RWPE2 (cell line): ENCODE results near the gene HAPLN3.
A peak's percentile ranks its signal among the peaks of the same experiment; 100 is the strongest.

Source experiments
- ATAC-seq: fragments of 200-7000 bp; cut with Tn5 transposase; 3 replicates; pipeline ENCODE4 v1.9.1; 2021; ENCODE audit warnings: low read depth
- DNase-seq: peaks from one replicate; pipeline ENCODE4 v3.0.0-alpha.2; 2020; ENCODE audit warnings: low spot score
- H3K27ac ChIP-seq: fragments of 450-650 bp; 2 replicates; pipeline ENCODE4 v1.5.1; 2017; ENCODE audit warnings: mild to moderate bottlenecking; ENCODE audit not compliant: poor library complexity, severe bottlenecking
- H3K27me3 ChIP-seq: fragments of 250-450 bp; sonication (Bioruptor Pico); 2 replicates; pipeline ENCODE4 v1.5.1; 2021; ENCODE audit warnings: mild to moderate bottlenecking, moderate library complexity; ENCODE audit not compliant: insufficient read depth, poor library complexity, severe bottlenecking
- H3K36me3 ChIP-seq: fragments of 250-450 bp; sonication (Bioruptor Pico); 2 replicates; pipeline ENCODE4 v1.5.1; 2020; ENCODE audit warnings: low read depth, mild to moderate bottlenecking, moderate library complexity
- H3K4me1 ChIP-seq: fragments of 250-450 bp; sonication (Bioruptor Pico); 2 replicates; pipeline ENCODE4 v1.5.1; 2021; ENCODE audit warnings: mild to moderate bottlenecking, moderate library complexity; ENCODE audit not compliant: insufficient read depth, poor library complexity, severe bottlenecking
- H3K4me3 ChIP-seq: fragments of 250-450 bp; sonication (Bioruptor Pico); 2 replicates; pipeline ENCODE4 v1.5.1; 2021; ENCODE audit warnings: mild to moderate bottlenecking, moderate library complexity; ENCODE audit not compliant: severe bottlenecking
- H3K9me3 ChIP-seq: fragments of 250-450 bp; sonication (Bioruptor Pico); 2 replicates; pipeline ENCODE4 v1.5.1; 2021; ENCODE audit warnings: mild to moderate bottlenecking, moderate library complexity; ENCODE audit not compliant: severe bottlenecking
- TF ChIP-seq, protein P1 (sequence below): fragments of 450-650 bp; IDR thresholded peaks from one replicate; pipeline ENCODE4 v1.5.1; 2017; ENCODE audit warnings: mild to moderate bottlenecking, moderate library complexity; ENCODE audit not compliant: poor library complexity, severe bottlenecking

The HAPLN3 gene

DNA sequence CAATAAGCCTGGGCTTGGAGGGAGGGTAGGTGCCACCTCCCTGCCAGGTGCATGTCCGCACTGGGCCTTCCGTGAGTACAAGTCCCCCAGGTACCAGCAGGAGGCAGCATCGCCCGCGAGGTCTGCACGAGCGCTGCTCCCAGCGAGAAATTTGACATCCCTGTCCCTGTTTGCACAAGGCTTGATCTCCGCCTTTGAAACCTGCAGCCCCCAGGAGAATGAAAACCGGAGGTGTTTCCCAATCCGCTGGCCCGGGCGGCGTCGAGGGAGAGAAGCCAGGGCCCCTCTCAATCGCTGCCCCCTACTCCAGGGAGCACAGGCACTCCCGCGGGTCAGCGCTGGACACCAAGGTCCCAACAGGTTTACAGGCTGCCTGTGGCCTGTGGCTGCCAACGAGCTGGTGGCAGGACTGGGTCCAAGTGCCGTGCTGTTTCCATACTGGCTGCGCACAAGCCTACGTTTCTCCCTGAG is 961 bp downstream of the HAPLN3 start:
- Histone ChIP-seq H3K9me3 (no peaks in the 10 kb centered on the region), H3K36me3 (no peaks in the 10 kb centered on the region), H3K4me1 (no peaks in the 10 kb centered on the region), H3K27ac (no peak overlapping the region), H3K4me3 (peak overlapping the region; percentile 42), H3K27me3 (no peaks in the 10 kb centered on the region)
- peak; percentile 34 for ATAC-seq
- TF ChIP-seq, protein P1, sequence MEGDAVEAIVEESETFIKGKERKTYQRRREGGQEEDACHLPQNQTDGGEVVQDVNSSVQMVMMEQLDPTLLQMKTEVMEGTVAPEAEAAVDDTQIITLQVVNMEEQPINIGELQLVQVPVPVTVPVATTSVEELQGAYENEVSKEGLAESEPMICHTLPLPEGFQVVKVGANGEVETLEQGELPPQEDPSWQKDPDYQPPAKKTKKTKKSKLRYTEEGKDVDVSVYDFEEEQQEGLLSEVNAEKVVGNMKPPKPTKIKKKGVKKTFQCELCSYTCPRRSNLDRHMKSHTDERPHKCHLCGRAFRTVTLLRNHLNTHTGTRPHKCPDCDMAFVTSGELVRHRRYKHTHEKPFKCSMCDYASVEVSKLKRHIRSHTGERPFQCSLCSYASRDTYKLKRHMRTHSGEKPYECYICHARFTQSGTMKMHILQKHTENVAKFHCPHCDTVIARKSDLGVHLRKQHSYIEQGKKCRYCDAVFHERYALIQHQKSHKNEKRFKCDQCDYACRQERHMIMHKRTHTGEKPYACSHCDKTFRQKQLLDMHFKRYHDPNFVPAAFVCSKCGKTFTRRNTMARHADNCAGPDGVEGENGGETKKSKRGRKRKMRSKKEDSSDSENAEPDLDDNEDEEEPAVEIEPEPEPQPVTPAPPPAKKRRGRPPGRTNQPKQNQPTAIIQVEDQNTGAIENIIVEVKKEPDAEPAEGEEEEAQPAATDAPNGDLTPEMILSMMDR = peak; percentile 95
- DNase-seq = peak; percentile 83

GRCh38 chr15:88891540-88892254 is 3.6 kb downstream of the HAPLN3 start:
- DNase-seq = peak; percentile 62
- no peaks in the 10 kb centered on the region for H3K27me3 ChIP-seq
- no peak overlapping the region for H3K27ac ChIP-seq
- TF ChIP-seq, protein P1 = no peak
- H3K4me3 ChIP-seq = no peak overlapping the region
- H3K9me3 ChIP-seq = no peaks in the 10 kb centered on the region
- ATAC-seq = no peak
- H3K4me1 ChIP-seq = no peaks in the 10 kb centered on the region
- no peaks in the 10 kb centered on the region for H3K36me3 ChIP-seq

- no peaks in the 10 kb centered on the region for H3K27me3 ChIP-seq
- H3K4me1 ChIP-seq = no peaks in the 10 kb centered on the region
- H3K4me3 ChIP-seq = no peak overlapping the region
- H3K36me3 ChIP-seq = no peaks in the 10 kb centered on the region
- ATAC-seq = no peak
- TF ChIP-seq, protein P1 = no peak
- H3K27ac ChIP-seq = no peak overlapping the region
- H3K9me3 ChIP-seq = no peaks in the 10 kb centered on the region
- no peak for DNase-seq
Measured at GRCh38 chr15:88890495-88890894, 4.8 kb downstream of the HAPLN3 start.

DNA sequence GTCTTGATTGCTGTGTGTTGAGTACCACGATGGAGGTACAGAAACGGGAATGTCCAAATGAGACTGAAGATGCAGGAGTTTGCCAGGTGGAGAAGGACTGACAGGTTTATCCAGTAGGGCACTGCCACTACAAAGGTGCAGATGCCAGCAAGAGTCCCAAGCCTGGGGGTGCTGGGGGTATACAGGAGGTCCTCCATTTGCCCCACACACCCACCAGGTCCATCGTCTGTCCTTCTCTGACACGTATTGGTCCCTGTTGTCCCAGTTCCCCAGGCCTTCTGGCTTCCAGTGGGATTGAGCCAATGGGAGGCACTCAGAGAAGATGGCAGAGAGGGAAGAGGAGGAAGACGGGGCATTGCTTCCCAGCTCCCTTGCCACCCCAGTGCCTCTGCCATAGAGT is 6.6 kb downstream of the HAPLN3 start:
- Histone ChIP-seq H3K36me3 (no peaks in the 10 kb centered on the region), H3K9me3 (no peaks in the 10 kb centered on the region), H3K27ac (no peak overlapping the region), H3K27me3 (no peaks in the 10 kb centered on the region), H3K4me3 (no peak overlapping the region), H3K4me1 (no peaks in the 10 kb centered on the region)
- peak; percentile 58 for DNase-seq
- TF ChIP-seq, protein P1 = no peak
- no peak for ATAC-seq

DNA sequence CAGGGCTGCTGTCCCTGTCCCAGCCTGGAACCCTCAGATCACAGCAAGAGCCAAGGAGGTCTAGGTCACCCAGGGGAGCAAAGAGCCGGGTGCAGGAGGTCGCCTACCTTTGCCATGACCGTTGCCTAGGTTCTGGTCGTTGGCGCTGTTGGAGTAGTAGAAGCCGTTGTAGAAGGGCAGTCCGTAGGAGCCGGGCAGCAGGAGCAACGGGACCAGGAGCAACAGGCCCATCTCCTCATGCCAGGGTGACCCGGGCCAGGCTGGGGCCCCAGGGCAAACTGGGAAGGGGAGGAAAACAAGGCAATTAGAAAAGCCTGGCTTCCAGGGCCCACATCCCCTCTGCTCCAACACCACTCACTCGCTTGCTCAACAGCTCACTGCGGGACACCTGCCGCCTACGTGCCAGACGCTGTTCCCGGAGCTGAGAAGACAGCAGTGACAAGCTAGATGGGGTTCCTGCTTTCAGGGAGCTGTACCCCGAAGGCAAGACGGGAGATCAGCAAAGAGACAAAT is 8.2 kb downstream of the HAPLN3 start:
- Histone ChIP-seq H3K9me3 (no peaks in the 10 kb centered on the region), H3K4me1 (no peaks in the 10 kb centered on the region), H3K36me3 (no peaks in the 10 kb centered on the region), H3K27ac (no peak overlapping the region), H3K27me3 (no peaks in the 10 kb centered on the region), H3K4me3 (no peak overlapping the region)
- DNase-seq = peak; percentile 66
- ATAC-seq = no peak
- TF ChIP-seq, protein P1 = no peak
